HepG2 (cell line): ENCODE measurements around the gene SYNJ2. TPM values are rescaled to one million over a fixed set of nuclear protein-coding genes. Genes with fewer than 3 reads are reported as not detected.
A peak's percentile ranks its signal among the peaks of the same experiment; 100 is the strongest.

ENCODE experiments used
- BCL3 ChIP-seq: sonication (generic); formaldehyde crosslinking; IDR thresholded peaks from 2 replicates; pipeline ENCODE4 v1.5.1; 2020; ENCODE audit warnings: mild to moderate bottlenecking, missing genetic modification reagents, moderate library complexity
- CTCF ChIP-seq: sonication (generic); formaldehyde crosslinking; IDR thresholded peaks from 2 replicates; pipeline ENCODE4 v1.5.0; 2020; ENCODE audit warnings: mild to moderate bottlenecking, missing genetic modification reagents, moderate library complexity
- JARID2 ChIP-seq: sonication (generic); formaldehyde crosslinking; IDR thresholded peaks from 2 replicates; pipeline ENCODE4 v1.8.1; 2023; ENCODE audit warnings: missing genetic modification reagents, inconsistent platforms; ENCODE audit not compliant: insufficient replicate concordance
- KLF6 ChIP-seq: IDR thresholded peaks from 2 replicates; pipeline ENCODE4 v1.8.0; 2016; ENCODE audit warnings: missing biosample characterization, missing genetic modification reagents
- MIXL1 ChIP-seq: IDR thresholded peaks from 2 replicates; pipeline ENCODE4 v1.6.1; 2016
- MZF1 ChIP-seq: sonication (generic); formaldehyde crosslinking; IDR thresholded peaks from 2 replicates; pipeline ENCODE4 v1.8.1; 2023; ENCODE audit warnings: mild to moderate bottlenecking, missing genetic modification reagents, borderline replicate concordance
- NRL ChIP-seq: sonication (generic); formaldehyde crosslinking; IDR thresholded peaks from 2 replicates; pipeline ENCODE4 v1.5.0; 2020; ENCODE audit warnings: missing genetic modification reagents, mild to moderate bottlenecking, moderate library complexity, borderline replicate concordance
- ZNF230 ChIP-seq: sonication (generic); formaldehyde crosslinking; IDR thresholded peaks from 2 replicates; pipeline ENCODE4 v1.4.0; 2020; ENCODE audit warnings: mild to moderate bottlenecking, missing genetic modification reagents
- ZNF781 ChIP-seq: sonication (generic); formaldehyde crosslinking; IDR thresholded peaks from 2 replicates; pipeline ENCODE4 v1.5.1; 2020; ENCODE audit warnings: borderline replicate concordance, mild to moderate bottlenecking, missing genetic modification reagents; ENCODE audit errors: not compliant biosample characterization
- ZXDC ChIP-seq: sonication (generic); formaldehyde crosslinking; IDR thresholded peaks from 2 replicates; pipeline ENCODE4 v1.5.0; 2020; ENCODE audit warnings: mild to moderate bottlenecking, missing genetic modification reagents
- polyA plus RNA-seq, 8 experiments: library from polyadenylated mRNA; depleted of rRNA in 3 of 8; stranded (reverse) in 7 of 8; unstranded in 1 of 8; fragments of >200 nt; fragmentation: Illumina TruSeq in 4 of 8; extraction: Trizol in 4 of 8; gene quantifications; 2 replicates each; pipeline versions ENCODE4 v1.2.1 to v1.2.3, GENCODE V29; 2011 to 2016; ENCODE audit warnings: low read depth in 4 of 8, missing spikeins in 1 of 8, mixed read lengths in 1 of 8; ENCODE audit not compliant: insufficient read depth in 1 of 8
- total RNA-seq, 5 experiments: library from RNA; depleted of rRNA; stranded (reverse); fragments of >200 nt; fragmentation: Illumina TruSeq; extraction: Trizol; gene quantifications; 2 replicates each; pipeline ENCODE4 v1.2.3, GENCODE V29; 2016; ENCODE audit warnings: low read depth in 1 of 5
- TF ChIP-seq, protein P1 (sequence below), 2 experiments: fragments of 450-650 bp in 1 of 2; sonication (generic) in 1 of 2; formaldehyde crosslinking in 1 of 2; IDR thresholded peaks; 2 replicates each; pipeline versions ENCODE4 v1.6.1 to v1.8.0; 2016 to 2022; ENCODE audit warnings: antibody characterized with exemption in 1 of 2, mild to moderate bottlenecking in 1 of 2, missing genetic modification reagents in 1 of 2

SYNJ2 gene
- total and polyA plus RNA-seq, 2 of the 13 experiments (the other 11 are each of a cell fraction or from before 2014, with no cell fraction given): 39.1 to 57.6 TPM

DNA sequence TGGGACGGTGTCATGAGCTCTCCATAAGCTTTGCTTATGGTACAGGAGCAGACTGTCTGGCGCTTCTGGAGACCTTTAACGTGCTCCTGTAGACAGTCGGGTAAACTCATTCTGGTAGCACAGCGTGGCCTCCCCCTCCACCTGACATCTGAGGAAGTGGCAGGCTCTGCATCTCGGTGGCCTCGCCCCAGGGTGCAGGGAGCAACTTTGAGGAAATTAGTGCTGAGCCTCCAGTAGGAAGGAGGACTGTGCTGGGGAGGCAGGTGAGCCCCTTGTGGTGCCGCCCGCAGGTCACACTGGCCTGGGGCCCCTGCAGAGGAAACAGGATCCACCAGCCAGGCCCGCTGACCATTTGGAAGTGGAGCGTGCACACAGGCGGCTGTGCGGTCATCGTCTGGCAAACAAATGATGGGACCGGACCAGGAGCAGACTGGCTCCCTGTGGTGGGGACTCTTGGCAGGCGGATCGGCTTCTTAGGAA lies 57.9 kb downstream of the SYNJ2 start (continued):
- TF ChIP-seq ZXDC (CRISPR knock-in tag): no peak
- TF ChIP-seq ZNF781 (CRISPR knock-in tag): no peak
- no peak for TF ChIP-seq ZNF230 (CRISPR knock-in tag)
- 0 out of 2 replicates have a peak, but pooled peaks have one; percentile 15 for TF ChIP-seq CTCF (CRISPR knock-in tag)
- no peak for TF ChIP-seq MIXL1 (CRISPR knock-in tag)
- TF ChIP-seq NRL: no peak
- no peak; the same call in 1 of the 2 replicates for TF ChIP-seq BCL3 (CRISPR knock-in tag)
- no peak for TF ChIP-seq KLF6 (CRISPR knock-in tag)
- TF ChIP-seq MZF1: no peak; the same call in 1 of the 2 replicates
- TF ChIP-seq, protein P1, sequence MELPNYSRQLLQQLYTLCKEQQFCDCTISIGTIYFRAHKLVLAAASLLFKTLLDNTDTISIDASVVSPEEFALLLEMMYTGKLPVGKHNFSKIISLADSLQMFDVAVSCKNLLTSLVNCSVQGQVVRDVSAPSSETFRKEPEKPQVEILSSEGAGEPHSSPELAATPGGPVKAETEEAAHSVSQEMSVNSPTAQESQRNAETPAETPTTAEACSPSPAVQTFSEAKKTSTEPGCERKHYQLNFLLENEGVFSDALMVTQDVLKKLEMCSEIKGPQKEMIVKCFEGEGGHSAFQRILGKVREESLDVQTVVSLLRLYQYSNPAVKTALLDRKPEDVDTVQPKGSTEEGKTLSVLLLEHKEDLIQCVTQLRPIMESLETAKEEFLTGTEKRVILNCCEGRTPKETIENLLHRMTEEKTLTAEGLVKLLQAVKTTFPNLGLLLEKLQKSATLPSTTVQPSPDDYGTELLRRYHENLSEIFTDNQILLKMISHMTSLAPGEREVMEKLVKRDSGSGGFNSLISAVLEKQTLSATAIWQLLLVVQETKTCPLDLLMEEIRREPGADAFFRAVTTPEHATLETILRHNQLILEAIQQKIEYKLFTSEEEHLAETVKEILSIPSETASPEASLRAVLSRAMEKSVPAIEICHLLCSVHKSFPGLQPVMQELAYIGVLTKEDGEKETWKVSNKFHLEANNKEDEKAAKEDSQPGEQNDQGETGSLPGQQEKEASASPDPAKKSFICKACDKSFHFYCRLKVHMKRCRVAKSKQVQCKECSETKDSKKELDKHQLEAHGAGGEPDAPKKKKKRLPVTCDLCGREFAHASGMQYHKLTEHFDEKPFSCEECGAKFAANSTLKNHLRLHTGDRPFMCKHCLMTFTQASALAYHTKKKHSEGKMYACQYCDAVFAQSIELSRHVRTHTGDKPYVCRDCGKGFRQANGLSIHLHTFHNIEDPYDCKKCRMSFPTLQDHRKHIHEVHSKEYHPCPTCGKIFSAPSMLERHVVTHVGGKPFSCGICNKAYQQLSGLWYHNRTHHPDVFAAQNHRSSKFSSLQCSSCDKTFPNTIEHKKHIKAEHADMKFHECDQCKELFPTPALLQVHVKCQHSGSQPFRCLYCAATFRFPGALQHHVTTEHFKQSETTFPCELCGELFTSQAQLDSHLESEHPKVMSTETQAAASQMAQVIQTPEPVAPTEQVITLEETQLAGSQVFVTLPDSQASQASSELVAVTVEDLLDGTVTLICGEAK (IDR thresholded peaks at IDR 0.05): no peak
- TF ChIP-seq, protein P1 (CRISPR knock-in tag; IDR thresholded peaks at IDR 0.05): no peak
- TF ChIP-seq JARID2: peak; percentile 49
